Parathyroid adenoma (tissue), 2 donors: ENCODE measurements around the gene HABP2.

Source experiments
- H2AFZ ChIP-seq: fragments of 300-600 bp; sonication (generic); one replicate; pipeline ENCODE4 v1.7.0; 2017; ENCODE audit warnings: antibody characterized with exemption, mild to moderate bottlenecking
- H3K27ac ChIP-seq: fragments of 300-600 bp; sonication (generic); one replicate; pipeline ENCODE4 v1.7.0; 2017
- H3K27me3 ChIP-seq: fragments of 300-600 bp; sonication (generic); one replicate; pipeline ENCODE4 v1.7.0; 2017; ENCODE audit warnings: low read length; ENCODE audit not compliant: control insufficient read depth, insufficient read depth
- H3K36me3 ChIP-seq: fragments of 300-600 bp; sonication (generic); one replicate; pipeline ENCODE4 v1.7.0; 2017; ENCODE audit warnings: low read length; ENCODE audit not compliant: control insufficient read depth, insufficient read depth
- H3K4me1 ChIP-seq: fragments of 300-600 bp; sonication (generic); one replicate; pipeline ENCODE4 v1.7.0; 2017; ENCODE audit warnings: control low read depth
- H3K4me2 ChIP-seq: fragments of 300-600 bp; sonication (generic); one replicate; pipeline ENCODE4 v1.7.0; 2017; ENCODE audit warnings: low read length
- H3K4me3 ChIP-seq: fragments of 300-600 bp; sonication (generic); one replicate; pipeline ENCODE4 v1.7.0; 2017; ENCODE audit warnings: low read depth, low read length
- H3K79me2 ChIP-seq: fragments of 300-600 bp; sonication (generic); one replicate; pipeline ENCODE4 v1.7.0; 2017; ENCODE audit warnings: control low read depth
- H3K9ac ChIP-seq: fragments of 300-600 bp; sonication (generic); one replicate; pipeline ENCODE4 v1.7.0; 2017; ENCODE audit warnings: mild to moderate bottlenecking
- H3K9me3 ChIP-seq: fragments of 300-600 bp; sonication (generic); one replicate; pipeline ENCODE4 v1.7.0; 2017; ENCODE audit warnings: low read length; ENCODE audit not compliant: control insufficient read depth
- CTCF ChIP-seq: fragments of 300-600 bp; sonication (generic); IDR thresholded peaks from one replicate; pipeline ENCODE4 v1.7.0; 2017; ENCODE audit warnings: antibody characterized with exemption, mild to moderate bottlenecking
- donor health status: primary hyperparathyroidism.

Gene HABP2

GRCh38 chr10:113560071-113560470 lies 7.2 kb downstream of the HABP2 start:
- no peak overlapping the region for H2AFZ ChIP-seq
- no peaks in the 10 kb centered on the region for H3K79me2 ChIP-seq
- no peaks in the 10 kb centered on the region for H3K9me3 ChIP-seq
- no peaks in the 10 kb centered on the region for H3K36me3 ChIP-seq
- H3K27me3 ChIP-seq = no peaks in the 10 kb centered on the region
- no peaks in the 10 kb centered on the region for H3K4me1 ChIP-seq
- no peak overlapping the region for H3K27ac ChIP-seq
- TF ChIP-seq CTCF = no peak
- H3K9ac ChIP-seq = no peak overlapping the region
- H3K4me3 ChIP-seq = no peak overlapping the region
- no peak overlapping the region for H3K4me2 ChIP-seq

DNA sequence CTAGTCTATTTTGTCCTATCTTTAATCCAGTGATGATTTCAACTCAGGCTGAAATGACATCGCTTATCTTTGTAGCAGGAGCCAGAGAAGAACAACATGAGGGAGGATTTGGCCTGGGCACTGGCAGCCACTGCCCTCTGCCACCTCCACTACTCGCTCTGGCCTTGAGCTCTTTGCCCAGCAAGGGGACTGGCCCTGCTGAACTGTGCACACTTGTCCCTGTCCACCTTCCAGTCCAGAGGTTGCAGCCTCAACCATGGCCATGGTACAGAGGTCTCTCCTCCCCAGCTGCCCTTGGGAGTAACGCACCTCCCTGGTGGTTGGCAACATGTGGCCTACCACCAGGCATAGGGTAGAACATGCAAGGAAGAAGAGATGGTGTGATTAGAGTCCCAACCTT lies 8.4 kb downstream of the HABP2 start:
- H2AFZ ChIP-seq = no peak overlapping the region
- no peaks in the 10 kb centered on the region for H3K9me3 ChIP-seq
- H3K4me3 ChIP-seq = no peak overlapping the region
- H3K27ac ChIP-seq = no peak overlapping the region
- no peaks in the 10 kb centered on the region for H3K27me3 ChIP-seq
- no peak for TF ChIP-seq CTCF
- H3K36me3 ChIP-seq = no peaks in the 10 kb centered on the region
- no peak overlapping the region for H3K4me2 ChIP-seq
- no peaks in the 10 kb centered on the region for H3K79me2 ChIP-seq
- no peak overlapping the region for H3K9ac ChIP-seq
- no peaks in the 10 kb centered on the region for H3K4me1 ChIP-seq

- no peak overlapping the region for H3K4me3 ChIP-seq
These were observed 9.2 kb downstream of the HABP2 start for GRCh38 chr10:113562069-113562468.

DNA sequence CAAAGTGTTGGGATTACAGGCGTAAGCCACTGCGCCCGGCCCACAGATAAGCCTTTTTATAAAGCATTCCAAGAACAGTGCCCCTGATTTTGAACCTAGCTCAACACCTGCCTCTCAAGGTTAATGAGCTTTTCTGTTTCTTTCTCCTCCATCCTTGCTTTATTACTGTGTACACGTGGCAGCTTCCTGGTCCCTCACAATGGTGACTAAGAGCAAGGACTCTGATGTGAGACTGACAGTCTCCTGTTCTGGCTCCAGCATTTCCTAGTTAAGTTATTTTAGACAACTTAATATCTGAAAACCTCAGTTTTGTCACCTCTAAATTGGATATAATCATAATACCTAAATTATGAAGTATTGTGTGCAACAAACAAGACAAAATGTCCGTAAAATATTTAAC lies 9.9 kb downstream of the HABP2 start:
- H3K79me2 ChIP-seq = no peaks in the 10 kb centered on the region
- no peaks in the 10 kb centered on the region for H3K4me1 ChIP-seq
- no peak overlapping the region for H3K4me2 ChIP-seq
- no peaks in the 10 kb centered on the region for H3K36me3 ChIP-seq
- no peaks in the 10 kb centered on the region for H3K27me3 ChIP-seq
- H3K27ac ChIP-seq = no peak overlapping the region
- H3K4me3 ChIP-seq = no peak overlapping the region
- no peaks in the 10 kb centered on the region for H3K9me3 ChIP-seq
- H2AFZ ChIP-seq = no peak overlapping the region
- TF ChIP-seq CTCF = no peak
- H3K9ac ChIP-seq = no peak overlapping the region

More at GRCh38 chr10:113562069-113562468, 9.2 kb downstream of the HABP2 start:
- no peaks in the 10 kb centered on the region for H3K4me1 ChIP-seq
- H3K9ac ChIP-seq = no peak overlapping the region
- H3K79me2 ChIP-seq = no peaks in the 10 kb centered on the region
- no peaks in the 10 kb centered on the region for H3K36me3 ChIP-seq
- no peaks in the 10 kb centered on the region for H3K27me3 ChIP-seq
- no peak for TF ChIP-seq CTCF
- H3K4me2 ChIP-seq = no peak overlapping the region
- H3K9me3 ChIP-seq = no peaks in the 10 kb centered on the region
- no peak overlapping the region for H3K27ac ChIP-seq
- no peak overlapping the region for H2AFZ ChIP-seq

- Histone ChIP-seq H3K9ac (no peak overlapping the region), H3K36me3 (no peaks in the 10 kb centered on the region), H2AFZ (peak overlapping the region; percentile 56), H3K4me1 (no peaks in the 10 kb centered on the region), H3K27ac (no peak overlapping the region), H3K79me2 (no peaks in the 10 kb centered on the region), H3K27me3 (no peaks in the 10 kb centered on the region), H3K4me3 (peak overlapping the region; percentile 36), H3K9me3 (no peaks in the 10 kb centered on the region), H3K4me2 (peak overlapping the region; percentile 55)
- TF ChIP-seq CTCF = peak; percentile 96
These were observed 10.6 kb downstream of the HABP2 start for GRCh38 chr10:113563306-113564088.
